K562 (cell line): ENCODE results near the gene NTRK3.

ENCODE experiments used
- CTCF ChIP-seq, 3 experiments: IDR thresholded peaks in 2 of 3; conservative IDR thresholded peaks in 1 of 3; 2 replicates each; pipeline ENCODE4 v1.5.1; 2011 to 2012; ENCODE audit warnings: low read length in 3 of 3, mild to moderate bottlenecking in 3 of 3, control low read depth in 2 of 3, improper control_type of control experiment in 1 of 3, inconsistent platforms in 1 of 3, low read depth in 1 of 3, mixed read lengths in 1 of 3, moderate library complexity in 1 of 3; ENCODE audit not compliant: insufficient read depth in 2 of 3
- GTF2E2 ChIP-seq: fragments of 200-800 bp; sonication (Bioruptor generic); IDR thresholded peaks from 2 replicates; pipeline ENCODE4 v1.6.1; 2016; ENCODE audit warnings: missing genetic modification characterization, missing compliant biosample characterization
- L3MBTL2 ChIP-seq: fragments of 450-650 bp; IDR thresholded peaks from 2 replicates; pipeline ENCODE4 v1.6.1; 2016; ENCODE audit warnings: mild to moderate bottlenecking, moderate library complexity
- MEIS2 ChIP-seq: fragments of 450-650 bp; IDR thresholded peaks from 2 replicates; pipeline ENCODE4 v1.6.1; 2014; ENCODE audit warnings: mild to moderate bottlenecking; ENCODE audit not compliant: partially characterized antibody
- MTA1 ChIP-seq: fragments of 450-650 bp; IDR thresholded peaks from 2 replicates; pipeline ENCODE4 v1.6.1; 2017; ENCODE audit warnings: borderline replicate concordance
- RFX5 ChIP-seq: IDR thresholded peaks from 2 replicates; pipeline ENCODE4 v1.6.1; 2011; ENCODE audit warnings: low read depth, mild to moderate bottlenecking, improper control_type of control experiment, low read length
- SRF ChIP-seq, 2 experiments: fragments of 250-450, 450-650 bp in 1 of 2; sonication (Bioruptor Pico) in 1 of 2; sonication (generic) in 1 of 2; formaldehyde crosslinking; IDR thresholded peaks; 2 replicates each; pipeline versions ENCODE4 v1.5.0 to v1.5.1; 2020 to 2022; ENCODE audit warnings: mild to moderate bottlenecking in 1 of 2, missing genetic modification reagents in 1 of 2
- YY1 ChIP-seq, 3 experiments: IDR thresholded peaks; 2 replicates each; pipeline ENCODE4 v1.6.1; 2011; ENCODE audit warnings: low read length in 2 of 3, mild to moderate bottlenecking in 2 of 3, moderate library complexity in 2 of 3, borderline replicate concordance in 1 of 3, control low read depth in 1 of 3, low read depth in 1 of 3; ENCODE audit not compliant: insufficient read depth in 3 of 3, insufficient replicate concordance in 2 of 3, control insufficient read depth in 1 of 3, insufficient read length in 1 of 3; ENCODE audit errors: extremely low read depth in 1 of 3

- no peak for TF ChIP-seq MTA1
- no peak for TF ChIP-seq SRF (CRISPR knock-in tag; IDR thresholded peaks at IDR 0.05)
- TF ChIP-seq RFX5 = no peak
- TF ChIP-seq YY1 (IDR thresholded peaks at IDR 0.05; ENCODE audit: borderline replicate concordance in 1 of 3, control insufficient read depth in 1 of 3, extremely low read depth in 1 of 3, insufficient read depth in 3 of 3, insufficient read length in 1 of 3, insufficient replicate concordance in 2 of 3, low read depth in 1 of 3, low read length in 2 of 3) = no peak
- no peak for TF ChIP-seq CTCF (IDR thresholded peaks at IDR 0.05 in 2 of 3, conservative IDR thresholded peaks at IDR 0.05 in 1 of 3; ENCODE audit: insufficient read depth in 2 of 3, low read depth in 1 of 3, low read length in 3 of 3)
- no peak for TF ChIP-seq L3MBTL2
- no peak for TF ChIP-seq GTF2E2
- no peak for TF ChIP-seq MEIS2
Measured at GRCh38 chr15:88016406-88016805, 240.1 kb downstream of the NTRK3 start.
